AG09309 (cell line): ENCODE data around the gene UQCRC1.
"Not testable (repeated sequence)": the region's sequence is repeated elsewhere in the genome, so short reads cannot be mapped to it uniquely, and the experiment has no call there.

ENCODE experiments used
- DNase-seq: peaks from one replicate; pipeline ENCODE4 v3.0.0-alpha.2; 2010; ENCODE audit warnings: low read depth
- H3K4me3 ChIP-seq: 2 replicates; pipeline ENCODE4 v1.5.1; 2011; ENCODE audit warnings: mild to moderate bottlenecking, low read depth, low read length, moderate library complexity; ENCODE audit not compliant: control insufficient read depth
- CTCF ChIP-seq: IDR thresholded peaks from 2 replicates; pipeline ENCODE4 v1.5.1; 2011; ENCODE audit warnings: mild to moderate bottlenecking, low read depth, low read length, inconsistent platforms; ENCODE audit not compliant: insufficient read depth, control insufficient read depth; ENCODE audit errors: missing control alignments

The UQCRC1 gene

GRCh38 chr3:48553361-48553760, 56.1 kb downstream of the UQCRC1 start:
- H3K4me3 ChIP-seq = no peak overlapping the region
- DNase-seq = no peak
- no peak for TF ChIP-seq CTCF

- no peak overlapping the region for H3K4me3 ChIP-seq
- no peak for DNase-seq
- no peak for TF ChIP-seq CTCF
Measured at GRCh38 chr3:48552111-48552951, 57.1 kb downstream of the UQCRC1 start.

GRCh38 chr3:48551651-48552050, 57.8 kb downstream of the UQCRC1 start:
- DNase-seq, H3K4me3 ChIP-seq: not testable (repeated sequence)
